Type B pancreatic cell (in vitro differentiated cells): ENCODE data around the gene MRPL3. TPM values are rescaled to one million over a fixed set of nuclear protein-coding genes. Genes with fewer than 3 reads are reported as not detected.

Source experiments
- DNase-seq: peaks from one replicate; pipeline ENCODE4 v3.0.0; 2021; ENCODE audit warnings: mixed read lengths; ENCODE audit not compliant: unreplicated experiment; ENCODE audit errors: extremely low spot score
- H3K27ac Mint-ChIP-seq: 2 replicates; pipeline ENCODE4 v1.8.0; 2021; ENCODE audit warnings: mild to moderate bottlenecking, mixed read lengths
- H3K27me3 Mint-ChIP-seq: 2 replicates; pipeline ENCODE4 v1.8.0; 2021; ENCODE audit warnings: mixed read lengths
- H3K36me3 Mint-ChIP-seq: 2 replicates; pipeline ENCODE4 v1.8.0; 2021; ENCODE audit warnings: mixed read lengths
- H3K4me1 Mint-ChIP-seq: one replicate; pipeline ENCODE4 v1.8.0; 2021; ENCODE audit warnings: mixed read lengths; ENCODE audit not compliant: unreplicated experiment
- H3K4me3 Mint-ChIP-seq: 2 replicates; pipeline ENCODE4 v1.8.0; 2021; ENCODE audit warnings: mild to moderate bottlenecking, mixed read lengths
- H3K9me3 Mint-ChIP-seq: 2 replicates; pipeline ENCODE4 v1.8.0; 2021; ENCODE audit warnings: mixed read lengths
- total RNA-seq: library from RNA; stranded (reverse); gene quantifications from 2 replicates; pipeline ENCODE4 v1.2.1, GENCODE V29; 2021; ENCODE audit warnings: low replicate concordance
- TF ChIP-seq, protein P1 (sequence below): fragments of 200-600 bp; sonication (generic); conservative IDR thresholded peaks from 2 replicates; pipeline ENCODE4 v1.5.0; 2021; ENCODE audit warnings: antibody characterized with exemption, mild to moderate bottlenecking

Gene MRPL3
- total RNA-seq, 1 donor from 2014 or later = 96.2 TPM

DNA sequence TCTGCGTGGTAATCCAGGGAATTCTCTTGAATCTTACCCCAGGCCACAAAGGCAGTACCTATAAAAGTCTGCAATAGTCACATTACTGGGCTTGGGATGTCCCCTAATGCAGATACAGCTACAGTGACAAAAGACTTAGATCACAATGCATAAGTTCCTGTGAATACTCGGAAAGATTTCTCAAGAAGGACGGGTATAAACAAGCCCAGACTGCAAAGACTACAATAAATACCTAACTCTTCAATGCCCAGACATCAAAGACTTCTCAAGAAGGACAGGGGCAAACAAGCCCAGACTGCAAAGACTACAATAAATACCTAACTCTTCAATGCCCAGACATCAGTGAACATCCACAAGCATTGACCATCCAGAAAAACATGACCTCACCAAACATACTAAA is 70.3 kb downstream of the MRPL3 start:
- H3K36me3 Mint-ChIP-seq = no peaks in the 10 kb centered on the region

DNA sequence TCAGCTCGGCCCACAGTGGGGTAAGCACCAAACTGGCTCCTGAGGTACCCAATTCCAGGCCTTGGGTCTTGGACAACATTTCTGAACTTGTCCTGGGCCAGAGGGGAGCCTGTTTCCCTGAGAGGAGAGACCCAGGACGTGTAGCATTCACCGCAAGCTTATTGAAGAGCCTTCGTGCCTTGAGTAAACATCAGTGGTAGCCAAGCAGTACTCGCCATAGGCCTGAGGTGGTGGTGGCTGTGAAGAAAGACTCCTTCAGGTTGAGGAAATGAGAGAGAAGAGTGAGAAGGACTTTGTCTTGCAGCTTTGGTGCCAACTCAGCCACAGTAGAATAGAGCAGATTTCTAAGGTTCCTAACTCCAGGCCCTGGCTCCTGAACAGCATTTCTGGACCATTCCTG is 71.0 kb downstream of the MRPL3 start:
- H3K36me3 Mint-ChIP-seq = no peaks in the 10 kb centered on the region
- H3K9me3 Mint-ChIP-seq = no peaks in the 10 kb centered on the region
- no peaks in the 10 kb centered on the region for H3K4me1 Mint-ChIP-seq
- peaks cover 9% of the 10 kb centered on the region for H3K27me3 Mint-ChIP-seq
- TF ChIP-seq, protein P1, sequence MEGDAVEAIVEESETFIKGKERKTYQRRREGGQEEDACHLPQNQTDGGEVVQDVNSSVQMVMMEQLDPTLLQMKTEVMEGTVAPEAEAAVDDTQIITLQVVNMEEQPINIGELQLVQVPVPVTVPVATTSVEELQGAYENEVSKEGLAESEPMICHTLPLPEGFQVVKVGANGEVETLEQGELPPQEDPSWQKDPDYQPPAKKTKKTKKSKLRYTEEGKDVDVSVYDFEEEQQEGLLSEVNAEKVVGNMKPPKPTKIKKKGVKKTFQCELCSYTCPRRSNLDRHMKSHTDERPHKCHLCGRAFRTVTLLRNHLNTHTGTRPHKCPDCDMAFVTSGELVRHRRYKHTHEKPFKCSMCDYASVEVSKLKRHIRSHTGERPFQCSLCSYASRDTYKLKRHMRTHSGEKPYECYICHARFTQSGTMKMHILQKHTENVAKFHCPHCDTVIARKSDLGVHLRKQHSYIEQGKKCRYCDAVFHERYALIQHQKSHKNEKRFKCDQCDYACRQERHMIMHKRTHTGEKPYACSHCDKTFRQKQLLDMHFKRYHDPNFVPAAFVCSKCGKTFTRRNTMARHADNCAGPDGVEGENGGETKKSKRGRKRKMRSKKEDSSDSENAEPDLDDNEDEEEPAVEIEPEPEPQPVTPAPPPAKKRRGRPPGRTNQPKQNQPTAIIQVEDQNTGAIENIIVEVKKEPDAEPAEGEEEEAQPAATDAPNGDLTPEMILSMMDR = no peak
- no peak overlapping the region for H3K4me3 Mint-ChIP-seq
- H3K27ac Mint-ChIP-seq = no peak overlapping the region
- no peak for DNase-seq

More for the DNA sequence above, 70.3 kb downstream of the MRPL3 start:
- no peak overlapping the region for H3K27ac Mint-ChIP-seq
- DNase-seq = no peak
- no peaks in the 10 kb centered on the region for H3K9me3 Mint-ChIP-seq
- no peak overlapping the region for H3K4me3 Mint-ChIP-seq
- H3K4me1 Mint-ChIP-seq = no peaks in the 10 kb centered on the region
- TF ChIP-seq, protein P1 = no peak
- peaks cover 9% of the 10 kb centered on the region for H3K27me3 Mint-ChIP-seq

DNA sequence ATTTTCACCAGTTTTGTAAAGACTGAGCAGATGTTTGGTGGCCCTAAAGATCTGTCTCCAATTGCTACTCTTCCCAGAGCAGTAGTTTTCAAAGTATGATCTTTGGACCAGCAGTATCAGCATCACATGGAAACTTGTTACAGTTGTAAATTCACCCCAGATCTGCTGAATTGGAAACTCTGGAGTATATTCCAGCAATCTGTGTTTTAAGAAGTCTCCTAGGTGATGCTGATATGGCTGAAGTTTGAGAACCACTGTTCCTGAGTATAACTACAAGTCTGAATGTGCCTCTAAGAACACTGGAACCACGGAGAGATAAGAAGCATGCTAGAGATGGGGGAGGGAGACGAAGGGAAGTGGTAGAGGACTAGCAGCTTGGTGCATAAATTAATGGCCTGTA is 75.5 kb downstream of the MRPL3 start:
- Mint-ChIP-seq H3K27ac (no peak overlapping the region), H3K36me3 (no peaks in the 10 kb centered on the region), H3K27me3 (peaks cover 10% of the 10 kb centered on the region), H3K9me3 (no peaks in the 10 kb centered on the region), H3K4me3 (no peak overlapping the region), H3K4me1 (no peaks in the 10 kb centered on the region)
- no peak for DNase-seq
- TF ChIP-seq, protein P1 = no peak

DNA sequence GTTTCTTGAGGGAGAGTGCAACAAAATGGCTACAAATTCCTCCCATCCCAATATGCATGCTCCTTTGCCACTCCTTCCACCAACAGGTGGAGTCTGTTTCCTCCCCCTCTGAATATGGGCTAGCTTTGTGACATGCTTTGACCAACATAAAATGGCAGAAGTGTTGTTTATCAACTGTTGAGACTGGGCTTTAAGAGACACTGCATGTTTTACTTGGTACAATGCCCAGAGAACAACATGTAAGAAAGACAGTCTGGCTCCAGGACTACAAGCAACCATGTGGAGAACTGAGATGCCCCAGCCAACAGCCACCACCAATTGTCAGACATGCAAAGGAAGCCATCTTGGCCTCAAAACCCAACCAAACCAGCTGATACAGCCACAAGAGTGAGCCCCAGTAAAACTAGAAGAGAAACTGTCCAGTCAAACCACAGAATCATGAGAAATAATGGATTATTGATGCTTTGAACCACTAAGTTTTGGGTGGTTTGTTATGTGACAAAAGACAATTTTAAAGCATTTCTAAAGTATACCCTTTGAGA is 80.7 kb downstream of the MRPL3 start:
- no peak for DNase-seq
- H3K4me1 Mint-ChIP-seq = no peaks in the 10 kb centered on the region
- TF ChIP-seq, protein P1 = no peak
- H3K9me3 Mint-ChIP-seq = no peaks in the 10 kb centered on the region
- H3K27me3 Mint-ChIP-seq = peaks cover 7% of the 10 kb centered on the region
- no peak overlapping the region for H3K27ac Mint-ChIP-seq
- no peak overlapping the region for H3K4me3 Mint-ChIP-seq
- no peaks in the 10 kb centered on the region for H3K36me3 Mint-ChIP-seq

DNA sequence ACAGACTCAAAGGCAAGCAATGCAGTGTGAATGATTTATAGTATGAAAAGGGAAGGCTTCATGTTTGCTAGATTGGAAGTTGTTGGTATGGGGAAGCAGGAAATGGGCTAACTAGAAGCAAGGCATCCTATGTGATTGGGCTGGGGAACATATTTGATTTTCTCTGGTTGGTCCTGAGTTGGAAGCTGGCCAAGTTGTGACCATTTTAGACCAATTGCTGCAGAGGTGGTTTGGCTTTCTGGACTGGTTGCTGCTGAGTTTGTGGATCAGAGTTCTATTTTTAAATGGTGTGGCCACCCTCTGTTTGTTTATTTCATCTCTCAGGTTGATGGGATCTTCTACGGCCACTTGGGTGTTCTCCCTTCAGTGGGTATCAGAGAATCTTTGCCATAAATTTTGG is 81.5 kb downstream of the MRPL3 start:
- H3K27ac Mint-ChIP-seq = no peak overlapping the region
- no peak overlapping the region for H3K4me3 Mint-ChIP-seq
- no peak for DNase-seq
- TF ChIP-seq, protein P1 = no peak
- H3K27me3 Mint-ChIP-seq = peaks cover 7% of the 10 kb centered on the region
- no peaks in the 10 kb centered on the region for H3K4me1 Mint-ChIP-seq
- no peaks in the 10 kb centered on the region for H3K36me3 Mint-ChIP-seq
- H3K9me3 Mint-ChIP-seq = no peaks in the 10 kb centered on the region

DNA sequence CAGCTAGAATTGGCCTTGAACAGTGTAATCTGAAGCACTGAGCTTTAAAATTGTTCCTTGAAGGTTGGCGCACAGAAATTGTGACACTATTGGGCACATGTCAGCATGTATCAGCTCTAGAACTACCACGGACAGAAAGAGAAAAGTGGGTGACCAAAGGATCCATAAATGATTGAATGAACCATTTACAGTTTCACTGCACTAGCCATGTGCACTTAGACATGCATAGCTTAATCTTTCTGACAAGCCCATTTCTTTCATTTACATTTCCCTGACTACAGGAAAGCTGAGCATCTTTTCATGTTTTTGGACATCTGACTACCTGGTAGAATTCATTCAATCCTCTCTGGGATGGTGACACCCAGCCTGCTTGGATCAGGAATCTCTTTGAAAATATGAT is 85.0 kb downstream of the MRPL3 start:
- H3K27ac Mint-ChIP-seq = no peak overlapping the region
- no peaks in the 10 kb centered on the region for H3K4me1 Mint-ChIP-seq
- no peaks in the 10 kb centered on the region for H3K9me3 Mint-ChIP-seq
- no peaks in the 10 kb centered on the region for H3K36me3 Mint-ChIP-seq
- no peak overlapping the region for H3K4me3 Mint-ChIP-seq
- H3K27me3 Mint-ChIP-seq = peaks cover 4% of the 10 kb centered on the region
- TF ChIP-seq, protein P1 = no peak
- no peak for DNase-seq
